Stomach (tissue), 4 donors: Measurements from ENCODE around the gene MICAL3.

Experiments used
- CTCF ChIP-seq, 7 experiments: fragments of 450-650 bp in 4 of 7; fragments of 200-600 bp in 3 of 7; sonication (generic) in 3 of 7; IDR thresholded peaks; one replicate each; pipeline ENCODE4 v1.5.1; 2016 to 2019; ENCODE audit warnings: antibody characterized with exemption in 7 of 7, control low read depth in 2 of 7, mild to moderate bottlenecking in 1 of 7
- POLR2A ChIP-seq, 4 donors: fragments of 450-650 bp; IDR thresholded peaks; one replicate each; pipeline ENCODE4 v1.6.1; 2016; ENCODE audit warnings: antibody characterized with exemption in 4 of 4, control low read depth in 2 of 4, mild to moderate bottlenecking in 1 of 4, moderate library complexity in 1 of 4

DNA sequence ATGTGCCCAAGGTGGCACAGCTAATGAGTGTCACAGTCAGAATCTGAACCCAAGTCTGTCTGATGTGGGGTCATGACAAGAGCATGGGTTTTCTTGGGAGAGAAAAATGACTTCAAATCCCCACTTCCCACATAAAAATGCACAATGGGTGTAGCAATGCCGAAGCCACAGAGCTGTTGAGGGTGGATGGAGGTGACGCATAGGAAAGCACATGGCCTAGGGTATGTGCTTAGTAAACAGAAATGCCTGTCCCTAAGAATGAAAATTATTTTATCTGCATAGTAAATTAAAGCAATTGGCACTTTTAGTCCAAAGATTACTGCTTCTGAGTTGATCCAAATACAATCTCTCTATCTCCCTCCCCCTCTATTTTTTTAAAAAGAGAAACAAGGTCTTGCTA, 10.9 kb downstream of the MICAL3 start:
- TF ChIP-seq POLR2A (IDR thresholded peaks at IDR 0.05) (no peak), CTCF (IDR thresholded peaks at IDR 0.05) (no peak)
